Measurements from ENCODE around the gene MTHFD1.

MTHFD1 gene

DNA sequence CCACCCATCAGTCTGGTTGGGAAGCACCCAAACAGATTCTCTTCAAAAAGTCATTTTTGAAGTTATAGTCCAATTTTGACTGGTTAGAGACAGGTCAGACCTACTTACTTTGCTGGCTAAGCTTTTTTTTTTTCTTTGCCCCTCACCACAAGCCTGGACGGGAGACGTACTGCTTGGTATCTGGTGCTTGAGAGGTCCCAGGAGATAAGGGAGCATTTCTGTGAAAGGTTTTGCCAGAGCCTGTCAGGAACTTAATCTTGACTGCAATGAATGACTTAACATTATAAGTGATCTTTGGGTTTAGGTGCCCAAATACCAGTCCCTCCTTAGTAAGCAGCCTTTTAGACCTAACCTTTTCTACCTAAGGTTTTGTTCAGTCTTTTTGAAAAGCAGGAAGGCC is 6.3 kb downstream of the MTHFD1 start:
- H3K4me3 ChIP-seq (ENCODE audit: control insufficient read depth, low read depth, low read length), result no peak overlapping the region
- TF ChIP-seq, protein P1, sequence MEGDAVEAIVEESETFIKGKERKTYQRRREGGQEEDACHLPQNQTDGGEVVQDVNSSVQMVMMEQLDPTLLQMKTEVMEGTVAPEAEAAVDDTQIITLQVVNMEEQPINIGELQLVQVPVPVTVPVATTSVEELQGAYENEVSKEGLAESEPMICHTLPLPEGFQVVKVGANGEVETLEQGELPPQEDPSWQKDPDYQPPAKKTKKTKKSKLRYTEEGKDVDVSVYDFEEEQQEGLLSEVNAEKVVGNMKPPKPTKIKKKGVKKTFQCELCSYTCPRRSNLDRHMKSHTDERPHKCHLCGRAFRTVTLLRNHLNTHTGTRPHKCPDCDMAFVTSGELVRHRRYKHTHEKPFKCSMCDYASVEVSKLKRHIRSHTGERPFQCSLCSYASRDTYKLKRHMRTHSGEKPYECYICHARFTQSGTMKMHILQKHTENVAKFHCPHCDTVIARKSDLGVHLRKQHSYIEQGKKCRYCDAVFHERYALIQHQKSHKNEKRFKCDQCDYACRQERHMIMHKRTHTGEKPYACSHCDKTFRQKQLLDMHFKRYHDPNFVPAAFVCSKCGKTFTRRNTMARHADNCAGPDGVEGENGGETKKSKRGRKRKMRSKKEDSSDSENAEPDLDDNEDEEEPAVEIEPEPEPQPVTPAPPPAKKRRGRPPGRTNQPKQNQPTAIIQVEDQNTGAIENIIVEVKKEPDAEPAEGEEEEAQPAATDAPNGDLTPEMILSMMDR (IDR thresholded peaks at IDR 0.05; ENCODE audit: control insufficient read depth, insufficient read depth, low read depth, low read length, missing control alignments), result no peak
- no peak for DNase-seq (ENCODE audit: low read depth)

DNA sequence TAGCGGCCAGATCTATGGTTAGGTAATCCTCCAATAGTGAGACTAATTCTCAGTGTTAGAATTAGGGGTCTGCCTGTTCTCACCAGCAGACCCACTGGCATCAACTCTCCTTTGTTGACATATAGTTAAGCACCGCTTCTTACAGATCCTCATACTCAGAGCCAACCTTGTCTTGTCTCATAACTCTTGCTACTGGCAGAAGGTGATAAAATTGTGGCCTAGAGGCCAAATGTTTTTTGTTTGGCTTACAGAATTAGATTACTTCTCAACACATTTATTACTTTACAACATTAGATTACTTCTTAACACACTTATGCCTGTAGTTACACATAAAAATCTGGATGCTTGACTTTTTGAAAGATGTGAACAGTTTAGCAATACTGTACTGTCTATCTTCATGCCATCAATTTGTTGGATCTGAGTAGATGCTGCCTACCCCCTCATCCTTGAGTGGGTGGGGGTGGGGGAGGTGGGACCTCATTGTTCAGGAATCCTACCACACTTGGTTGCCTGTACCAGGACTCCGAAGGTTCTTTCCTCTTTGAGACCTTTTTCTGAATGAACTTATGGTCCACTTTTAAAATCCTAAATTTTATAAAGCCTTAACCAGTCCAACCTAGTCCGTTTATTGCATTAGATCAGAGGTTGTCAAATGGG is 7.0 kb downstream of the MTHFD1 start:
- no peak for DNase-seq (ENCODE audit: low read depth)

DNA sequence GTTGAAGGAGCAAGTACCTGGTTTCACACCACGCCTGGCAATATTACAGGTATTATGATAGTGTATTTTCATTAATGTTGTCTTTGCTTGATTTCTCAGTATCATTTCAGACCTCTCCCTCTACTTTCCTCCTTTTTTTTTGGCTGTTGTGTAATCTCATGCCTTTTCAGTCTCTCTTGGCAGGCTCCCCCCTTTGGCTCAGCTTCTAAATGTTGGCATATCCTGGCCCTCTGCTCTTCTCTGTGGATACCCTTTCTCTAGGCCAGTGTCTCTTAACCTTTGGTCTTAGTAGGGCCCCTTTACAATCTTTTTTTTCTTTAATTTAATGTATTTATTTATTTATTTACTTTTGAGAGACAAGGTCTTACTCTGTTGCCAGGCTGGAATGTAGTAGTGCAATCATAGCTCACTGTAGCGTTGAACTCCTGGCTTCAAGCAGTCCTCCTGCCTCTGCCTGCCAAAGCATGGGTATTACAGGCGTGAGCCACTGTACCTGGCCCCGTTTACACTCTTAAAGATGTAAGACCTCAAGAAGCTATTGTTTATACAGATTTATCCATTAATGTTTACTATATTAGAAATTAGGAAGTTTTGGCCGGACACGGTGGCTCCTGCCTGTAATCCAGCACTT is 12.8 kb downstream of the MTHFD1 start:
- no peak for DNase-seq (ENCODE audit: low read depth)
- H3K4me3 ChIP-seq (ENCODE audit: control insufficient read depth, low read depth, low read length), result no peak overlapping the region
- TF ChIP-seq, protein P1 (IDR thresholded peaks at IDR 0.05; ENCODE audit: control insufficient read depth, insufficient read depth, low read depth, low read length, missing control alignments), result no peak

More for the DNA sequence above, 7.0 kb downstream of the MTHFD1 start:
- TF ChIP-seq, protein P1 (IDR thresholded peaks at IDR 0.05; ENCODE audit: control insufficient read depth, insufficient read depth, low read depth, low read length, missing control alignments), result no peak
- no peak overlapping the region for H3K4me3 ChIP-seq (ENCODE audit: control insufficient read depth, low read depth, low read length)

DNA sequence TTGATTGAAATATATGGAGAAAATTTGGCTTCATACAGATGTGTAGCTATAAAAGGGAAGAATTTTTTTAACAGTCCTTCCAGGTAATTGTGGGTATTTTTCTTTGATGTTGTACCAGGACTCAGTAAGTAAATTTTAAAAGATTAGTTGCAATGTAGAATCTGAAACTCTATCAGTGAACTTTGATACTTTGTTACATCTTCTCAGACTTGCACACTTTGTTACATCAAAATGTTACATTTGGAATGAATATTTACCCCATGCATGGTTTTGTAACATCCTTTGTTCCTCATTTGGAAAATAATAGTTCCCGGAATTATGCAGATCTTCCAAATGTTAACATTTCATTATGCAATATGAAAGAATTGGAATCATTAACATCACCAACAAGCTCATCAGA is 13.8 kb downstream of the MTHFD1 start:
- TF ChIP-seq, protein P1 (IDR thresholded peaks at IDR 0.05; ENCODE audit: control insufficient read depth, insufficient read depth, low read depth, low read length, missing control alignments), result no peak
- no peak overlapping the region for H3K4me3 ChIP-seq (ENCODE audit: control insufficient read depth, low read depth, low read length)
- no peak for DNase-seq (ENCODE audit: low read depth)

DNA sequence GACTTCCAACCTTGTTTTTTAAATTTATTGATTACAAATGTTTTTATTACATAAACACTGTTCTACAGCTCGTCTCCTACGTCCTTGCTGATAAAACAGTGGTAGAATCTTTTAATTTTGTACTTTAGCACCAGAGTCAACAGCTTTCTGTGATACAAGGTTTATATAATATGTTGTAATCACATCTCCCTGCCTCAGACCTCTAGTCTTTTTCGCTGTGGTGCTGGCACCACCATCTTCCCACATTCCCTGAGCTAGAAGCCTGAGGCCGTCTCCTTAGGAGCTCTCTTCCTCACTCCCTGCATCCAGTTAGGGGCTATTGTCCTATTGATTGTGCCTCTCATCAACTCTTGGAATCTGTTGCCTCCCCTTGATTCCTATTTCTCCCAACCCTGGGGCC is 17.1 kb downstream of the MTHFD1 start:
- DNase-seq (ENCODE audit: low read depth), result no peak
- TF ChIP-seq, protein P1 (IDR thresholded peaks at IDR 0.05; ENCODE audit: control insufficient read depth, insufficient read depth, low read depth, low read length, missing control alignments), result no peak
- H3K4me3 ChIP-seq (ENCODE audit: control insufficient read depth, low read depth, low read length), result no peak overlapping the region

DNA sequence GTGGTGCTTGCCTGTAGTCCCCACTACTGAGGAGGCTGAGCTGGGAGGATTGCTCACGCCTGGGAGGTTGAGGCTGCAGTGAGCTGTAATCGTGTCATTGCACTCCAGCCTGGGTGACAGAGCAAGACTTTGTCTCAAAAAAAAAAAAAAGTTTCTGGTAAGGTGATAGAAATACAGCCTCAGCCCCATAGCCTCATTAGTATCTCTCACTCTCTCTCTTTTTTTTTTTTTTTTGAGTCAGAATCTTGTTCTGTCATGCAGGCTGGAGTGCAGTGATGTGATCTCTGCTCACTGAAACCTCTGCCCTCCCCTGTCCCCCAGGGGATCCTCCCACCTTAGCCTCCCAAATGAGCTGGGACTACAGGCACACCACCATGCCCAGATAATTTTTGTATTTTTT is 19.2 kb downstream of the MTHFD1 start:
- TF ChIP-seq, protein P1 (IDR thresholded peaks at IDR 0.05; ENCODE audit: control insufficient read depth, insufficient read depth, low read depth, low read length, missing control alignments), result no peak

More for the DNA sequence above, 19.2 kb downstream of the MTHFD1 start:
- DNase-seq (ENCODE audit: low read depth), result no peak
- H3K4me3 ChIP-seq (ENCODE audit: control insufficient read depth, low read depth, low read length), result no peak overlapping the region

Data from AG09309 (cell line).